Ammon's horn (tissue), 1 donor: ENCODE measurements around the gene SF3A1.

ENCODE experiments used
- DNase-seq: peaks from one replicate; pipeline ENCODE4 v3.0.0-alpha.2; 2016; ENCODE audit warnings: low spot score

The SF3A1 gene

DNA sequence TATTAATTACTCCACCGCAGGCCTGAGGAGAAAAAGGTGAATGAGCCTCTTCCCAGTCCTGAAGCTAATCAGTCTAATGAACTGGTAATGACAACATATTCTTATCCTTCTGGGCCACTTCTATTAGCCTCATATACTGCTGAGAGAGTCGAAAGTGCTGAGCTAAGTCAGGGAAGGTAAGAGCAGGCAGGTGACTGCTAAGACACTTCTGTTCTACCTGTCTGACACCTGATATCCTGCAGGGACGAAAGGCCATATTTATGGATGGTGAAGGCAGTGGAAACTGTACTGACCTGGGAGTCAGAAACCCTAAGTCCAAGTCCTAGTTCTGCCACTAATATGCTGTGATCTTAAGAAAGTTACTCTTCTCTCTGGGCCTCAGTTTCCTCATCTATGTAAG is 33.4 kb downstream of the SF3A1 start:
- DNase-seq = no peak

DNA sequence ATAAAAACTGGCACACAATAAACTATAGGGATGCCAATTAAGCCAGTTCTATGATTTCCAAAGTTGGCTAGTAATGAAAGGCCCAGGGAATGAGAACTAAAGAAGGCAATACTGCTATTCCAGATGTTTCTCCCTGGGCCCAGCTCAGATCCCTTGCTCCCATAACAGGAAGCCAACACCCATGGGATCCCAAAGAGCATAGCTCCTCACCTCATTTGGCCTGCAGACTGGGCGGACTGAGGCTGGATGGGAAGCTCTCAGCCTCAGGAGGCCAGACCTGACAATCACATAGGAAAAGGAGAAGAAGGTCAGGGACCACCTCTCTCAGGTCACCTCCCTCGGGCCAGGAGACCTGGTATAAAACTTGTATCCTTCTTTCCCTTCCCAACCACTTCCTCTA is 35.2 kb downstream of the SF3A1 start:
- no peak for DNase-seq

DNA sequence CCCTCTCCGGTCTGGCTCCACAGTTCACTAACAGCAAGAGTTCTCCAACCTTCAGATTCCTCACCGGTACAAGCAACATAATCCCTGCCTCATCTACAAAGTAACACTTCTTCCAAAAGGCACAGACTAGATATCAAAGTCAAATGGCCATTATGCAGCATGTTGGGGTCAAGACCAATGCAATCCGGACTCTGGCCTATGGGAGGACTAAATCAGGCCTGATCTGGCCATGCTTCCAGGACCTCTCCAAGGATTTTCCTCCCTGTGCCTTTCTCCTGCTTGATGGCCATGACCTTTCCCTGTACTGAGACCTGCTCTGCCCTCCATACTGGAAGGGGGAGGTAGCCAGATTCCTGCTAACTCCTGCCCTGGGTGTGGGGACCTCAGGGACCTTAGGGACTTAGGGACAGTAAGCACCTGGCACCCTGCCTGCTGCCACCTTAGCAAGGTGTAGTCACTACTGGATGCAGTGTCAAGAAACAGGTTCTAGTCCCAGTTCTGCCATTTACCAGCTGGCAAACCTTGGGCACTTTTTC is 36.6 kb downstream of the SF3A1 start:
- DNase-seq = no peak

DNA sequence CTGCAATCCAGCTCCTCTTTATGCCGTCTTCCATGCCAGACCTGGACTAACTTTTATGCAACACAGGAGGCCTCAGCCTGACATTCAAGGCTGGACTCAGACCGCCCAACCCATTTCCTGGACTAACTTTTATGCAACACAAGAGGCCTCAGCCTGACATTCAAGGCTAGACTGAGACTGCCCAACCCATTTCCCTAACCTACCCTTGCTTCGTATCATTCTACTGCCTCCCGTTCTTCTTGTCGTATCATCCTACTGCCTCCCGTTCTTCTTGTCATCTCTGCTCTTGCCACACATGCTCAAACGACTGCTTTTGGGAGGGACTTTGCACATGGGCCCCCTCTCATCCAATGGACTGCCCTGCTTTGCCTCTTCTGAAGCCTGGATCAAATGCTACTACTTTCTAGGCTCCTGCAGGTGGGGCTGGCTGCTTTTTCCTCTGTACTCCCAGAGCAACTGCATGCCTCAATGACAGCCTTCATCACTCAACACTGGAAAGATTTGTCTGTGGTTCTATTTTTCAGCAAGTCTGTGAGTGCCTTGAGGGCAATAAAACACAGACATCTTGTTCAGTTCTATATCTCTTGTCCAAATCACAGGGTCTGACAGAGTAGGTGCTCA is 37.8 kb downstream of the SF3A1 start:
- no peak for DNase-seq

DNA sequence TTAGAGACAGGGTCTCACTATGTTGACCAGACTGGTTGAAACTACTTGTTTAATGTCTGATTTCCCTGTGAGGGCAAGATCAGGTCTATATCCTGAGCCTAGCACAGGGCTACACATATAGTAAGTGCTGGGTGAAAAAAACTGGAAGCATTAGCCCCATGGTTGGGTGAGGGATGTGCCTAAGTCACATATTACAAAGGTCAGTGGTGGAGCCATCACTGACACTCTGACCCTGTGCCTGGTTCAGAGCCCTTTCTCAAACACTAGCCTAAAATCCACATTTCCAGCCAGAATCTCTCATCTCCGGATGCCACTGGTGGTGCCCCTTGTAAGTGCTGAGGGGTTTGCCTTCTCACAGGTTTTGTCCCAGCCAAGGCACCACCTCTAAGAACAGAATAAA is 38.9 kb downstream of the SF3A1 start:
- no peak for DNase-seq

DNA sequence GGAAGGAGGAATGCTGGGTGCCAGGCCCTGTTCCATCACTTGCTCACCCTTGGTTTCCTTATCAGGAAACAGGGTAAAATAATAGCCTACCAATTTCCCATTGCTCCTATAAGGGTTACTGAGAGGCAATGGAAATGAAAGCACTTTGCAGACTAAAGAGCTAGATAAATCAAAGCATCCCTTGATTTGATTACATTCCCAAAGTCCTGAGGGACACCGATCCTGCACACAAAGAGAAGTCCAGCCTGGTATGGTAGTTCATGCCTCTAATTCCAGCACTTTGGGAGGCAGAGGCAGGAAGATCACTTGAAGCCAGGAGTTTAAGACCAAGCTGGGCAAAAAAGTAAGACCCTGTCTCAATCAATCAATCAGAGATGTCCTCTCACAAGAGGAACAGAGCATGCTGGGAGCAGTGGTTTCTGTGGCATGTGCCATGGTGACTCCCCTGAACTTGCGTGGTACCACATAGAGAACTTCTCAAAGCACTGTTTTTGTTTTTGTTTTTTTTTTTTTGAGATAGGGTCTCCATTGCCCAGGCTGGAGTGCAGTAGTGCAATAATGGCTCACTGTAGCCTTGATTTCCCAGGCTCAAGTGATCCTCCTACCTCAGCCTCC is 40.6 kb downstream of the SF3A1 start:
- no peak for DNase-seq

DNA sequence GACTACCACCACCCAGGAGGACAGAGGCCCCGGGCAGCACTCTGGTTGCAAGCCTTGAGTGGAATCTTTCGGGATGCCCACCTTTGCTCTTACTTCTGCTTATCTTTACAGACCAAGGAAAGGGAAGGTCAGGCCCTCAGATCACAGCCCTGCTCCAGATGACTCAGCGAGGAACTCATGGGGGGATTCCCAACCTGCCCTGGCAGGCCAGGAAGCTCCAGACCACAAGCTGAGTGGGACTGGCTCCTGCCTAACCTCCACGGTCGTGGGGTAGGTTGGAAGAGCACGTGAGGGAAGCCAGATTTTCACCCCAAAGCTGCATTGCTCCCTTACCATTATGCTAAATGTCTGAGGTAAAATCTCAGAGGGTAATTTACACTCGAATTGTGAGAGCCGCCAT is 41.8 kb downstream of the SF3A1 start:
- DNase-seq = no peak

DNA sequence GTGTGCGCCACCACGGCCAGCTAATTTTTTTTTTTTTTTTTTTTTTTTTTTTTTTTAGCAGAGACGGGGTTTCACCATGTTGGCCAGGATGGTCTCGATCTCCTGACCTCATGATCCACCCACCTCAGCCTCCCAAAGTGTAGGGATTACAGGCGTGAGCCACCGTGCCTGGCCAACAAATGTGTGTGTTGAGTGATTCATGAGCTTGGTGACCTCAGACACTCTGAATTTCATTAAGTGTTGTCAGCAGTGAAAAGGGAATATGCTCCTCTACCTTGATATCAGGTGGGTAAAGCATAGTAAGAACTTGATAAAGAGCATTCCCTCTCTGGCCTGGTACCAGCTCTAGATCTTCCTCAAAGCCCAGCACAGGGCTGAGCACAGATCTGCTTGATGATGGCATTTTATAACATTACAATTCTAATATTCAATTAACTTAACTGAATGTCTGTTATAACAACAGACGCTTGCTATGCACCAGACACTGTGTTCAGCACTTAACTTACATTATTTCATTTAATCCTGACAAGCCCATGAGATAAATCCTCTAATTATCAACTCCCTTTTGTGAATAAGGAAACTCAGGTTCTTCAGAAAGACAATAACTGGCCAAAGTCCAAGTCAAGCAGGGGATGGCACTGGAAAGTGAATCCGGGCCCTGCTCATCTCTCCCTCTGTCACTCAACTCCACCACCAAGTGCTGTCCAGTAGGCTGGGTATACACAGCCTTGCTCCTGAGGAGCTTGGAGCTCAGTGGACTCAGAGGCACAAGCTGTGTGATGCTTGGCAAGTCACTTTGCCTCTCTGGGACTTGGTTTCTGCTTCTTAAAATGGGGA is 42.9 kb downstream of the SF3A1 start:
- no peak for DNase-seq

DNA sequence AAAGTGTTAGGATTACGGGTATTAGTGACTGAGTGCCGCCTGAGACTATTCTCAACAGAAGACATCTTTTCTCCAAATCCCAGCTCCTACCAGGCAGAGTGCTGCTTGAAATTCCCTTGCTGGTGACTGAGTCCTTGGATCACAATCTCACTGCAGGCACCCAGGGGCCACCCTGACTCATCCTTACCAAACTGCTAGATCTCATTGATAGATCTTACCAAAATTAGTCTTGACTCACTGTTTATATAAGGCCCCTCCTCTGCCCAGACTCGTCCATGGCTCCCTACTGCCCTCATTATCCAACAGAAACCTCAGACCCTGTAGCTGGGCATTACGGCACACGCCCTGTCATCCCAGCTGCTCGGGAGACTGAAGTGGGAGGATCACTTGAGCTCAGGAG is 44.6 kb downstream of the SF3A1 start:
- DNase-seq = no peak

DNA sequence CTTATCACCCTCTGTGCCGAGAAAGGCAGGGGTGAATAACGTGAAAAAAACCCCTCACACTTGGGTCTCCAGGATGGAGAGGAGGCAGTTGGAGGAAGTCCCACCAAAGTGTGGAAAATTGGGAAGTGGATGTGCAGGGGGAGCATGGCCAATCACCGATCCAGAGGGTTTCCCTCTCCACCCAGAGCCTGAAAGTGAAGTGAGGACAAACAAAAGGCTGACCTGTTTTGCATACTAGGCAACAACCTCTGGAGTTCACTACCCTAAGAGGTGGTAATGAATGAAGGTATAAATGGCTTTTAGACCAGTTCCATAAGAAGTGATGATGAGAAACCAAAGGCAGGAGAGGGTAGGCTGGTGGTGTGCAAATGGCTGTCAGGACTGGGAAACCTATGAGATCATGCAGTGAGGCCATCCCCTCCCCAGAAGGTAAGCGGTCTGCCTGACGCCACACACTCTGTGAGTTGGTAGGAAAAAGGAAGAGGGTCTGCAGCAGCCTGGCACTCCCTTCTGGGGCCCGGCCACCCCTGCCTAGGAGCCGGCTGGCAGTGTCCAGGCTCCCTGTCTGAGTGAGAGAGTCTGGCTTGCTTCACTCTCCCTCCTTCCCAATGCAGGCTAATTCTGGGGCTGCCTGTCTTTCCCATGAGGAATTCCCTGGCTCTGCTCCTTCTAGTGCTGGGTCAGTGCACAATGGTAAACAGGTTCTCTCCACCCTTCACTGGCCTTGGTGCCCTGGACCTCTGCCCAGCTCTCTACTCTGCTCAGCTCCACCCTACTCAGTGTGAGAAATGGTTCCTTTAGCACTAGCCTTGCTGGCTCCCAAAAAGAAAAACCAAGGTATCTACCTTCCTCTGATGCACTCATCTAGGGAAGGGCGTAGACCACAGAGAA is 45.6 kb downstream of the SF3A1 start:
- DNase-seq = peak; percentile 73

DNA sequence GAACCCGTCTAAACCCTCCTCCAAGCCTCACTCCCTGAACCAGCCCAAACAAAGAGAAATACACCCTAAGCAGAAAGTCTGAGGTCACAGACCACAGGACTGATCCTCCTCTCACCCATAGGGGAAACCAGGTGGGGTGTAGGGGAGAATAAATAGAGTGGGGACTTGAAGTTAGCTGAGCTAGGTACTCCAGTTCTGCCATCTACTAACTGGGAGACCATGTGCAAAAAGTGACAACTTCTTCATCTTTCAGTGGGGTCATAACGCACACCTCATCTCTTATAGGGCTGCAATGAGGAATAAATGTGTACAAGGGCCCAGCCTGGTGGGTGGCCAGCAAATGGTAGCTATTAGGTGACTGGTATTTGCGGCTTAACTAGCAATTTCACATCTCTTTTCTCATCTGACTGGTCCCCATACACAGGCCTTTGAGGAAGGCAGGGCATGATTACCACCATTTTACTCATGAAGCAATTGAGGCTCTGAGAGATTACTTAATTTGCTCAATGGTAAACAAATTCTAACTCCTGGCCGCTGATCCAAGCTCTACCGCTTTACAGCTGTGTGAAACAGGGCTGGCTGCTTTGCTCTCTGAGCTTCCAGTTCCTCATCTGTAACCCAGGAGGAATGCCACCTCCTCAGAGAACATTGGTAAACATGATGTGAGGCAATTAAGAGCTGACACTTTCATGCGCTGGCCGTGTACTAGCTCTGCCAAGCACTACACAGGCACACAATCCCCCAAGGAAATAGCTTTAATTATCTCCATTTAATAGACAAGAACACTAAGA is 46.5 kb downstream of the SF3A1 start:
- peak; percentile 45 for DNase-seq

DNA sequence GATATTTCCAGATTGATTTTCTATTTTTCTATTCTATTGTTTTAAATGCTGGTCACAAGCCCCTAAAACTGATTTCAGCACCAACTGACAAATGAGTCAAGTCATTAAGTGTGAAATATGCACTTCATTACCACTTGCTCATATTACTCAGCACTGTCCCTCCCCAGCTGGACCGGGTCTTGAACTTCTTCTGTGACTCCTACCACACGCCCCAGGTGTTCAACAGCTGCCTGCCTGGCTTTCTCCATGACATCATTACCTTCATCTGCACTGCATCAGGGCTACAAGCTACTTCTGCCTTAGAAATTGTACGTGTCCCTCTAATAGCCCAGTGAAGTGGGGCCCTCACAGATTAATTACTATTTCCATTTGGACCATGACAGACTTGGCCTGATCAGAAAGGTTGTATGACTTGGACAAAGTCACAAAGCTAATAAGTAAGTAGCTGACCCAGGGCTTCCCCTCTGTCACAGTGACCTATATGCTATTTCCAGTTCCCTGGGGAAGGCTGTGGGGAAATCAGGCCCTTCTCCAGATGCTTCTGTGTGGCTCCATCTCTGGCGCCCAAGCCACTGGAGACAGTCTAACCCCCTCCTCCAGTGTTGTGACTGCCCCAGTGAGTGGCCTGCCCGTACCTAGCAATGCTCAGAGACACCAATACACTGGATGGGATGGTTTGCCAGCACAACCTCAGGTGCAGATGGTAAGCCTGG is 48.0 kb downstream of the SF3A1 start:
- DNase-seq = no peak

DNA sequence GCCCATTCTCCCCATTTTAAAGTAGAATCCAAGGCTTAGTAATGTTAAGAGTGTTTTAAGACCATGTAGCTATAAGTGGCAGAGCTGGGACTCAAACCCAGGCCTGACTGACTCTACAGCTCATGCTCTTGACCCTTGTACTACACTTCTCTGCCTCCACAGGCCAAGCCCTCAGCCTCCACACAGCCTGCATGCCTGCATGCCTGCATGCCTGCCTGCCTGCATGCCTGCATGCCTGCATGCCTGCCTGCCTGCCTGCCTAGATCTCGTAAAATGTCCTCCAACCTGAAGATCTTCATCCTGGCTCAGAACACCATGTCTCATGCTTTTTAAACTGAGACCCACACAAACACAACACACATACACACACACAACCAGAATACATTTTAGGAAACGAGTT is 48.6 kb downstream of the SF3A1 start:
- DNase-seq = no peak

DNA sequence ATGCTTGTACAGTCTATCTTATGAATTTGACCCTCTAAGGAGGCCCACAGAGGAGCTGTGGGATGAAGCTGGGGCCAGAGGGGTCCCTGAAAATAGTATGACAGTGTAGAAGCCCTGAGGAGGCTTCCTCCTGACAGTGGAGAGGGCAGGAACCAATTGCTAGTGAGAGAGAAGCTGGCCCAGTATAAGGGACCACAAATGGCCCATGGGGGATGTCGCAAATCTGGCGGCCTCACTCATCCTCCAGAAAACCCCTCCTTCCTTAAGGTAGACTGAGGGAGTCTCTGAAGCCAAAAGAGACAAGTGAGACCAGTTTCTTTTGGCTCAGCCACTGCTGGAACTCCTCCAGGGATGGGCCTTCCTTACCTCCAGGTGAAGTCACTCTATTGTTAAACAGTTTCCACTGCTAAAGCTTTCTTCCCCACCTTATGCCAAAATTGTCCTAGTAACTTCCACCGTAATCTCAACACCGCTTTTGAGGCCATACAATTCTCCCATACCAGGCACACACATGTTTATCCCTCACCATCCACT is 49.6 kb downstream of the SF3A1 start:
- no peak for DNase-seq

DNA sequence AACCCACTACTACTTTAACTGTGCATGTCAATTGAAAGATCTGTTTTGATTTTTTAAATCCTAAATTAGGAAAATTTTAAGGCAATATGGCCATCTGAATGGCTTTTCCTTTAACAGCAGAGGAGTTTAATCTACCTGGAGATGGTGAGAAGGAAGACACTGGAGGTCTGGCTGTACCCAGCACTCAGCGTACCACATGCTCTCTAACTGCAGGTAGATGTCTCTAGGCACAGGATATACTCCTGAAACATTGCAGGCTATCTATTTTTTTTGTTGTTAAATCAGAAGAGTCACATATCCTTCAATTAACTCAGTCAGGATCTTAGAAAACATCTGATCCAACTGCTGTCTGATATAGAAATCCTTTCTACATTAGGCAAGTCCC is 50.1 kb downstream of the SF3A1 start:
- no peak for DNase-seq

DNA sequence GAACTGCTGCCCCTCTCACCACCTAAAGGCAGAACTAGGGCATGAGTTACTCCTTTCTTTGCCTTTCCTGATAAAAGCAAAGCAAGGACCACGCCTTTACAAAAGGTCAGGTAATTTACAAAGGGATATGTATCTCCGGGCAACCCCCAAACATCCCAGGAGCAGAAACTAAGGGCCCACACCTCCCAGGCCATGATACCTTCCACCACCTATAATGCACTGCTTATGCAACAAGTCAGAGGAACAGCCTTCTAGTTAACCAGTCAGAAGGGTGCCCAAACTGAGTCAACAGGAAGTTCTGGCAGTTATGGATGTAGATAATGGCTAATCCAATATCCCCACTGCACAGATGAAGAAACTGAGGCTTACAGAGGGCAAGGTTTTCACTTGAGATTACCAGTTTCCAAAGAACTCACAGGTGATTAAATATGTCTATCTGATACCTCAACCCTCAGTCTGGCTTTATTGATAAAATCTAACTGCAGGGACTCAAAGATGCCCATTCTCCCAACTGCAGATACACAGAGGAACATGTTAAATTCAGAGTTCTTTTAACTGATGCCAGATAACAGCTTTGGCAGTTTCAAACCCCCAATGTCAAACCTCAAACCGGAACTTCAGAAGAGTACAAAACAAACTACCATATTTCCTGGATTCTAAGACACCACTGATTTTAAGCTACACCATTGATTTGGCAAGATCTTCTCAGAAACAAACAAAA is 50.6 kb downstream of the SF3A1 start:
- no peak for DNase-seq

DNA sequence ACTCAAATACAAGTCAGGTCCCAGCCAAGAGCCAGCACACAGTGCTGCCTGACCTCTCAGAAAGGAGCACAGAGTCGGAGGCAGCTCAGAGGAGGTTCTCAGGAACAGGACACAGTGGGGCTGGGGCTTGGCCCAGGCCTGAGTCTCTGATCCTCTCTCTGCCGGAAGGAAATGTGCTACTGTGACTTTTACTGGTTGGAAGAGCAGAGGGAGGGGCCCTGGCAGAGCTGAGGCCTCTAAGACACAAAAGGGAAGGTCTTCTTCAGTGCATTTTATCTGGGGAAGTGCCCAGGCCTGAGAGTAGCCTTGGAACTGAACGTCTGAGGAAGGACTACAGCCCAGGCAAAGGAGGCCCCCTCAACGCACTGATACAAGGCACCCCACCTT is 51.2 kb downstream of the SF3A1 start:
- peak; percentile 78 for DNase-seq

DNA sequence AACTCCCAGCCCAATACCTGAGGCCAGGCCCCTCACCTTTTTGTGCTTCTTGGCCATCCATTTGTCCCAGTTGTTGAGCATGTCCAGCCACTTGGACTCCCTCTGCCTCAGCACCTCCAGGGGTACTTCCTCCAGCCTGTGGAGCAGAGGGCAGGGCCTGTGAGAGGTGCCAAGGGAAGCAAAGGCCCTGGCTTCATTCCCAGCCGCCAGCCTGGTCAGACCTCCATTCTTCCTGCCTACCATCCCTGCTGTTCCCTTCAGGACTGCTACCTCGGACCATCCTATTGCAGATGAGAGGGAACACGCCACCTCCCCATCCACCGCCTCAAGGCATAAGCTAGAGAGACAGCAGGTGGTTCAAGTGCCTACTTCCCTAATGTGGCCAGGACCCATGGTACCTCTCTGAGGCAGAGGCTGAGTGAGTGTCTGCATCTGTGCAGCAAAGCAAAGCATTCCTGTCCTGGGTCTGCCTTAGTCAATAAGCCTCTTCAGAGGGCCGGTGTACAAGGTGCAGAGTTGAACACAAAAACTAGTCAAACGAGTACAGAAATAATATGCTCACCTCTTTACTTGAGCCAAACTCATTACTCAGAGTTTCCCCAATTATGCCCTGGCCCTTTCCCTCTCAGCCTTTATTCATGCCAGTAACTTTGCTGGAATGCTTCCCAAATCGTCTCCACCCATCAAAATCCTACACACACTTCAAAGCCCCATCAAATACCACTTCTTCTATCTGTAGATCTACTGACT is 52.0 kb downstream of the SF3A1 start:
- peak; percentile 47 for DNase-seq

DNA sequence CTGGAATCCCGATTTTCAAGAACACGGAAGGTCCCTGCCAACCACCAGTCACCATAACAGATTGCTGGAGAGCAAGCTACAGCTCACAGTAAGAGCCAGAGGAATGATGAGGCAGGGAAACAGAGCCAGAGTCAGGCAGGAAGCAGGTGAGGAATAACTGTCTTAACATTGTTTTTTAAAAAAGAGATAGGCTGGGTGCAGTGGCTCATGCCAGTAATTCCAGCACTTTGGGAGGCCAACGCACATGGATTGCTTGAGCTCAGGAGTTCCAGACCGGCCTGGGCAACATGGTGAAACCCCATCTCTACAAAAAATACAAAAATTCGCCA is 53.9 kb downstream of the SF3A1 start:
- DNase-seq = no peak
